OCI-LY7 (cell line): ENCODE results near the gene IKBIP. TPM values are rescaled to one million over a fixed set of nuclear protein-coding genes. Genes with fewer than 3 reads are reported as not detected.

Experiments used
- BruUV-seq: library from RNA; stranded (reverse); fragments of 400-500 nt; replicated peaks from 2 replicates; lab custom pipeline; 2021; lab: Mats Ljungman, UMichigan
- CTCF ChIA-PET: fragments of 300-600 bp; sonication (Branson Sonifier 250); formaldehyde crosslinking; loops from one replicate; lab custom pipeline; 2022; ENCODE audit warnings: antibody characterized with exemption; ENCODE audit not compliant: unreplicated experiment; lab: Charles Lee
- POLR2A ChIA-PET: fragments of 300-600 bp; sonication (Branson Sonifier 250); formaldehyde crosslinking; loops from one replicate; lab custom pipeline; 2022; ENCODE audit warnings: antibody characterized with exemption; lab: Charles Lee
- DNase-seq: peaks from one replicate; pipeline ENCODE4 v3.0.0-alpha.2; 2015; ENCODE audit warnings: low spot score
- H2AFZ ChIP-seq: fragments of 200-600 bp; sonication (generic), shearing (Covaris generic); 2 replicates; pipeline ENCODE4 v1.6.1; 2014; ENCODE audit warnings: mild to moderate bottlenecking, antibody characterized with exemption, low read length, moderate library complexity
- H3K27ac ChIP-seq: fragments of 200-600 bp; sonication (generic); 2 replicates; pipeline ENCODE4 v1.5.1; 2014; ENCODE audit warnings: mixed run types, low read depth, mild to moderate bottlenecking, moderate library complexity, low read length, inconsistent platforms; ENCODE audit not compliant: poor library complexity, severe bottlenecking
- H3K36me3 ChIP-seq: fragments of 200-600 bp; sonication (generic); 2 replicates; pipeline ENCODE4 v1.6.1; 2014; ENCODE audit warnings: mild to moderate bottlenecking, antibody characterized with exemption, low read length, moderate library complexity, mixed read lengths; ENCODE audit not compliant: insufficient read depth
- H3K4me1 ChIP-seq: fragments of 200-600 bp; sonication (generic); 2 replicates; pipeline ENCODE4 v1.5.1; 2014; ENCODE audit warnings: mild to moderate bottlenecking, low read length; ENCODE audit not compliant: insufficient read depth, poor library complexity, severe bottlenecking
- H3K4me2 ChIP-seq: fragments of 200-600 bp; sonication (generic); 2 replicates; pipeline ENCODE4 v1.6.1; 2014; ENCODE audit warnings: mild to moderate bottlenecking, low read length
- H3K4me3 ChIP-seq: fragments of 200-600 bp; sonication (generic); 2 replicates; pipeline ENCODE4 v1.5.1; 2014; ENCODE audit warnings: mild to moderate bottlenecking, low read depth, low read length; ENCODE audit not compliant: poor library complexity, severe bottlenecking
- H3K79me2 ChIP-seq: fragments of 200-600 bp; sonication (generic); 2 replicates; pipeline ENCODE4 v1.6.1; 2016; ENCODE audit warnings: low read depth, mild to moderate bottlenecking, low read length, moderate library complexity, mixed read lengths; ENCODE audit not compliant: insufficient read depth
- H3K9me2 ChIP-seq: fragments of 200-600 bp; sonication (generic); 2 replicates; pipeline ENCODE4 v1.6.1; 2016; ENCODE audit warnings: mild to moderate bottlenecking, low read length, mixed read lengths; ENCODE audit not compliant: insufficient read depth
- H3K9me3 ChIP-seq: fragments of 200-600 bp; sonication (generic); 2 replicates; pipeline ENCODE4 v1.6.1; 2014; ENCODE audit warnings: mild to moderate bottlenecking, mixed run types, low read length, mixed read lengths
- H4K20me1 ChIP-seq: fragments of 200-600 bp; sonication (generic); 2 replicates; pipeline ENCODE4 v1.6.1; 2014; ENCODE audit warnings: mild to moderate bottlenecking, antibody characterized with exemption, low read length, moderate library complexity, mixed read lengths; ENCODE audit not compliant: insufficient read depth
- CTCF ChIP-seq: fragments of 200-600 bp; sonication (generic); conservative IDR thresholded peaks from 2 replicates; pipeline ENCODE4 v1.5.1; 2014; ENCODE audit warnings: mild to moderate bottlenecking, antibody characterized with exemption, low read length, moderate library complexity, mixed read lengths
- EZH2phosphoT487 ChIP-seq: fragments of 200-600 bp; sonication (generic); IDR thresholded peaks from 2 replicates; pipeline ENCODE4 v1.6.1; 2018; ENCODE audit warnings: low read depth, borderline replicate concordance, mild to moderate bottlenecking, mixed run types, antibody characterized with exemption, low read length, moderate library complexity, mixed read lengths
- intact Hi-C: fragments of 100-400 bp; cut with micrococcal nuclease; formaldehyde crosslinking; loops from one replicate; pipeline ENCODE4 v1.10.0; 2022; ENCODE audit not compliant: unreplicated experiment
- total RNA-seq, 2 experiments: library from RNA; depleted of rRNA in 1 of 2; stranded (reverse); fragments of >200 nt in 1 of 2; shearing (Covaris generic) in 1 of 2; gene quantifications; 2 replicates each; pipeline ENCODE4 v1.2.3, GENCODE V29; 2014 to 2022

The IKBIP gene
- total RNA-seq, 2 experiments from 2014 or later, result 18.3 to 26.6 TPM

- BruUV-seq, result no TSS peak
- no peaks in the 10 kb centered on the region for H3K9me2 ChIP-seq
- H2AFZ ChIP-seq, result no peak overlapping the region
- H3K79me2 ChIP-seq, result peaks cover 16% of the 10 kb centered on the region
- DNase-seq, result no peak
- H3K4me2 ChIP-seq, result no peak overlapping the region
- peaks cover 10% of the 10 kb centered on the region for H3K4me1 ChIP-seq
- no peak overlapping the region for H3K4me3 ChIP-seq
- H3K36me3 ChIP-seq, result peaks cover 62% of the 10 kb centered on the region
- intact Hi-C loops, result no loop called here
- ChIA-PET POLR2A (interaction anchor here (0.9 to 1.5 kb wide), 3 partner anchors 17 to 57 kb away, joined by 3 to 4 read pairs (median 4); no protein-coding TSS in a partner anchor), CTCF (no interaction called here)
- peaks cover 4% of the 10 kb centered on the region; the same call in 1 of the 2 replicates for H4K20me1 ChIP-seq
- H3K27ac ChIP-seq, result no peak overlapping the region
- no peak for TF ChIP-seq CTCF
- TF ChIP-seq EZH2phosphoT487, result no peak
- H3K9me3 ChIP-seq, result no peaks in the 10 kb centered on the region
Observed at GRCh38 chr12:98651328-98651727, 6.7 kb upstream of the IKBIP start.

GRCh38 chr12:98646294-98647090 lies 1.9 kb upstream of the IKBIP start:
- peaks cover 57% of the 10 kb centered on the region for H3K79me2 ChIP-seq
- H3K36me3 ChIP-seq, result peaks cover 46% of the 10 kb centered on the region
- peak overlapping the region; percentile 93 for H3K4me3 ChIP-seq
- no peak overlapping the region; the same call in 1 of the 2 replicates for H2AFZ ChIP-seq
- no TSS peak for BruUV-seq
- intact Hi-C loops, result no loop called here
- TF ChIP-seq EZH2phosphoT487 (no peak), CTCF (peak; percentile 49)
- peak overlapping the region; percentile 82 for H3K4me2 ChIP-seq
- no peak overlapping the region for H3K27ac ChIP-seq
- H4K20me1 ChIP-seq, result peaks cover 10% of the 10 kb centered on the region; the same call in 1 of the 2 replicates
- peaks cover 31% of the 10 kb centered on the region for H3K4me1 ChIP-seq
- DNase-seq, result peak; percentile 27
- no peaks in the 10 kb centered on the region for H3K9me2 ChIP-seq
- H3K9me3 ChIP-seq, result no peaks in the 10 kb centered on the region
- ChIA-PET POLR2A (interaction anchor here (0.9 to 1.5 kb wide), 6 partner anchors 10 to 156 kb away, joined by 3 to 5 read pairs (median 4); partner anchors contain the start of gene SLC25A3), CTCF (no interaction called here)
